Keratinocyte (primary cell): ENCODE data around the gene COIL.

ENCODE experiments used
- CTCF ChIP-seq, 3 experiments: IDR thresholded peaks in 1 of 3; conservative IDR thresholded peaks in 1 of 3; optimal IDR thresholded peaks in 1 of 3; 2 replicates in 2 of 3; 3 replicates in 1 of 3; pipeline versions ENCODE3 to v1.5.1; 2011; ENCODE audit warnings: low read length in 3 of 3, mild to moderate bottlenecking in 3 of 3, moderate library complexity in 2 of 3, control low read depth in 1 of 3, inconsistent platforms in 1 of 3; ENCODE audit not compliant: insufficient read depth in 2 of 3; ENCODE audit errors: extremely low read depth in 1 of 3
- EZH2 ChIP-seq: IDR thresholded peaks from one replicate; pipeline ENCODE4 v1.6.1; 2012; ENCODE audit warnings: inconsistent platforms, mild to moderate bottlenecking, low read length, moderate library complexity

- TF ChIP-seq CTCF (optimal IDR thresholded peaks at IDR 0.05 in 1 of 3, IDR thresholded peaks at IDR 0.05 in 1 of 3, conservative IDR thresholded peaks at IDR 0.05 in 1 of 3; ENCODE audit: extremely low read depth in 1 of 3, insufficient read depth in 2 of 3, low read length in 3 of 3) (no peak), EZH2 (no peak)
These were observed 52.8 kb downstream of the COIL start for GRCh38 chr17:56908001-56908542.
